K562 (cell line): ENCODE measurements around the gene CRCP. TPM values are rescaled to one million over a fixed set of nuclear protein-coding genes. Genes with fewer than 3 reads are reported as not detected.

ENCODE experiments used
- ADNP ChIP-seq: fragments of 200-800 bp; sonication (Bioruptor generic); IDR thresholded peaks from 2 replicates; pipeline ENCODE4 v1.6.1; 2016; ENCODE audit warnings: missing genetic modification characterization, missing compliant biosample characterization
- ARID4B ChIP-seq: sonication (generic); formaldehyde crosslinking; IDR thresholded peaks from 2 replicates; pipeline ENCODE4 v1.8.0; 2022; ENCODE audit warnings: mild to moderate bottlenecking, missing genetic modification reagents
- BCOR ChIP-seq: fragments of 450-650 bp; IDR thresholded peaks from 2 replicates; pipeline ENCODE4 v1.6.1; 2016
- BMI1 ChIP-seq: fragments of 150-350 bp; IDR thresholded peaks from 2 replicates; pipeline ENCODE4 v1.6.1; 2014; ENCODE audit warnings: low read length
- EP400 ChIP-seq: fragments of 450-650 bp; IDR thresholded peaks from 2 replicates; pipeline ENCODE4 v1.6.1; 2017; ENCODE audit warnings: antibody characterized with exemption, mild to moderate bottlenecking, moderate library complexity
- ESRRA ChIP-seq: fragments of 450-650 bp; IDR thresholded peaks from 2 replicates; pipeline ENCODE4 v1.6.1; 2014; ENCODE audit warnings: low read depth, mild to moderate bottlenecking, moderate library complexity, borderline replicate concordance
- FOXK1 ChIP-seq: sonication (generic); formaldehyde crosslinking; IDR thresholded peaks from 2 replicates; pipeline ENCODE4 v1.8.0; 2022; ENCODE audit warnings: missing genetic modification reagents, mild to moderate bottlenecking, borderline replicate concordance
- KLF10 ChIP-seq: fragments of 250-450 bp; sonication (Bioruptor Pico); IDR thresholded peaks from 2 replicates; pipeline ENCODE4 v1.6.1; 2021; ENCODE audit warnings: matching md5 sums
- PKNOX1 ChIP-seq: fragments of 450-650 bp; IDR thresholded peaks from 2 replicates; pipeline ENCODE4 v1.6.1; 2016
- POLR2G ChIP-seq: fragments of 200-400 bp; formaldehyde crosslinking; IDR thresholded peaks from 2 replicates; pipeline ENCODE4 v1.6.1; 2017; ENCODE audit warnings: low read depth, mild to moderate bottlenecking, antibody characterized with exemption, low read length, moderate library complexity
- RBM25 ChIP-seq: fragments of 200-400 bp; formaldehyde crosslinking; IDR thresholded peaks from 2 replicates; pipeline ENCODE4 v1.6.1; 2018; ENCODE audit warnings: low read length, low read depth, moderate library complexity; ENCODE audit not compliant: severe bottlenecking
- RBM34 ChIP-seq: fragments of 200-400 bp; formaldehyde crosslinking; IDR thresholded peaks from 2 replicates; pipeline ENCODE4 v1.6.1; 2018; ENCODE audit warnings: low read length, borderline replicate concordance; ENCODE audit not compliant: insufficient read depth
- SMARCE1 ChIP-seq: fragments of 450-650 bp; IDR thresholded peaks from 2 replicates; pipeline ENCODE4 v1.7.1; 2016; ENCODE audit warnings: mild to moderate bottlenecking
- TAL1 ChIP-seq: fragments of 450-650 bp; IDR thresholded peaks from 2 replicates; pipeline ENCODE4 v1.6.1; 2016; ENCODE audit warnings: mild to moderate bottlenecking
- TFAM ChIP-seq: fragments of 250-450 bp; sonication (Bioruptor Pico); conservative IDR thresholded peaks from 2 replicates; pipeline ENCODE4 v1.5.0; 2021; ENCODE audit warnings: mild to moderate bottlenecking, moderate library complexity
- TSC22D4 ChIP-seq: fragments of 450-650 bp; IDR thresholded peaks from 2 replicates; pipeline ENCODE4 v1.6.1; 2016; ENCODE audit warnings: missing genetic modification characterization, missing biosample characterization, control low read depth
- ZNF282 ChIP-seq: sonication (generic); formaldehyde crosslinking; IDR thresholded peaks from 2 replicates; pipeline ENCODE4 v1.8.1; 2023; ENCODE audit warnings: missing genetic modification reagents
- ZNF79 ChIP-seq: fragments of 250-450 bp; sonication (Bioruptor Pico); IDR thresholded peaks from 2 replicates; pipeline ENCODE4 v1.4.0; 2020; ENCODE audit warnings: low read depth, mild to moderate bottlenecking, moderate library complexity
- polyA plus RNA-seq, 8 experiments: library from polyadenylated mRNA; depleted of rRNA in 4 of 8; stranded (reverse) in 5 of 8; unstranded in 3 of 8; fragments of >200 nt; fragmentation: Nextera tagmentation in 2 of 8; fragmentation: Illumina TruSeq in 1 of 8; extraction: Ambion mirVana in 2 of 8; extraction: Trizol in 1 of 8; gene quantifications; 2 replicates each; pipeline versions ENCODE4 v1.2.1 to v1.2.3, GENCODE V29; 2011 to 2014; ENCODE audit warnings: inconsistent platforms in 1 of 8, missing spikeins in 1 of 8
- total RNA-seq, 7 experiments: library from RNA; depleted of rRNA in 6 of 7; stranded (reverse); fragments of >200 nt in 6 of 7; fragmentation: Illumina TruSeq in 2 of 7; extraction: Trizol in 2 of 7; gene quantifications; 2 replicates each; pipeline versions ENCODE4 v1.2.1 to v1.2.3, GENCODE V29; 2011 to 2021; ENCODE audit warnings: low replicate concordance in 1 of 7
- TF ChIP-seq, protein P1 (sequence below): fragments of 200-800 bp; sonication (Bioruptor generic); IDR thresholded peaks from 2 replicates; pipeline ENCODE4 v1.6.1; 2017; ENCODE audit warnings: missing genetic modification characterization, missing compliant biosample characterization
- TF ChIP-seq, protein P2 (sequence below): fragments of 250-450 bp; sonication (Bioruptor Pico); IDR thresholded peaks from 2 replicates; pipeline ENCODE4 v1.4.0; 2020; ENCODE audit warnings: mild to moderate bottlenecking

The CRCP gene
- total and polyA plus RNA-seq, 9 of the 15 experiments (the other 6 are each of a cell fraction or from before 2014, with no cell fraction given): 22.1 to 58.3 (median 43.4) TPM

GRCh38 chr7:66114743-66115649 is at the start of gene CRCP (continued):
- TF ChIP-seq, protein P1, sequence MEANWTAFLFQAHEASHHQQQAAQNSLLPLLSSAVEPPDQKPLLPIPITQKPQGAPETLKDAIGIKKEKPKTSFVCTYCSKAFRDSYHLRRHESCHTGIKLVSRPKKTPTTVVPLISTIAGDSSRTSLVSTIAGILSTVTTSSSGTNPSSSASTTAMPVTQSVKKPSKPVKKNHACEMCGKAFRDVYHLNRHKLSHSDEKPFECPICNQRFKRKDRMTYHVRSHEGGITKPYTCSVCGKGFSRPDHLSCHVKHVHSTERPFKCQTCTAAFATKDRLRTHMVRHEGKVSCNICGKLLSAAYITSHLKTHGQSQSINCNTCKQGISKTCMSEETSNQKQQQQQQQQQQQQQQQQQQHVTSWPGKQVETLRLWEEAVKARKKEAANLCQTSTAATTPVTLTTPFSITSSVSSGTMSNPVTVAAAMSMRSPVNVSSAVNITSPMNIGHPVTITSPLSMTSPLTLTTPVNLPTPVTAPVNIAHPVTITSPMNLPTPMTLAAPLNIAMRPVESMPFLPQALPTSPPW: peak; percentile 84
- TF ChIP-seq SMARCE1 (no peak), BMI1 (no peak), ZNF79 (CRISPR knock-in tag) (no peak), ZNF282 (CRISPR knock-in tag) (no peak), FOXK1 (CRISPR knock-in tag) (no peak; the same call in 1 of the 2 replicates), TAL1 (no peak), TSC22D4 (tag) (no peak), ARID4B (CRISPR knock-in tag) (peak; percentile 91), POLR2G (peak; percentile 98), ADNP (tag) (no peak), PKNOX1 (peak; percentile 73; the same call in 1 of the 2 replicates), BCOR (peak; percentile 43), RBM25 (no peak), EP400 (peak; percentile 98), TFAM (CRISPR knock-in tag) (no peak), ESRRA (no peak), KLF10 (CRISPR knock-in tag) (0 out of 2 replicates have a peak, but pooled peaks have one; percentile 8), RBM34 (no peak)
- TF ChIP-seq, protein P2, sequence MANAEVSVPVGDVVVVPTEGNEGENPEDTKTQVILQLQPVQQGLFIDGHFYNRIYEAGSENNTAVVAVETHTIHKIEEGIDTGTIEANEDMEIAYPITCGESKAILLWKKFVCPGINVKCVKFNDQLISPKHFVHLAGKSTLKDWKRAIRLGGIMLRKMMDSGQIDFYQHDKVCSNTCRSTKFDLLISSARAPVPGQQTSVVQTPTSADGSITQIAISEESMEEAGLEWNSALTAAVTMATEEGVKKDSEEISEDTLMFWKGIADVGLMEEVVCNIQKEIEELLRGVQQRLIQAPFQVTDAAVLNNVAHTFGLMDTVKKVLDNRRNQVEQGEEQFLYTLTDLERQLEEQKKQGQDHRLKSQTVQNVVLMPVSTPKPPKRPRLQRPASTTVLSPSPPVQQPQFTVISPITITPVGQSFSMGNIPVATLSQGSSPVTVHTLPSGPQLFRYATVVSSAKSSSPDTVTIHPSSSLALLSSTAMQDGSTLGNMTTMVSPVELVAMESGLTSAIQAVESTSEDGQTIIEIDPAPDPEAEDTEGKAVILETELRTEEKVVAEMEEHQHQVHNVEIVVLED: peak; percentile 34; the same call in 1 of the 2 replicates
